Esophagus (tissue), 2 donors: ENCODE measurements around the gene TTLL12. TPM values are rescaled to one million over a fixed set of nuclear protein-coding genes. Genes with fewer than 3 reads are reported as not detected.

ENCODE experiments used
- H3K27ac ChIP-seq, 2 donors: one replicate each; pipeline ENCODE4 v1.5.1; 2013; ENCODE audit warnings: low read depth in 2 of 2, mild to moderate bottlenecking in 2 of 2, inconsistent platforms in 1 of 2, low read length in 1 of 2, moderate library complexity in 1 of 2
- H3K27me3 ChIP-seq, 2 donors: one replicate each; pipeline ENCODE4 v1.6.1; 2013; ENCODE audit warnings: low read length in 2 of 2, control low read depth in 1 of 2, mild to moderate bottlenecking in 1 of 2; ENCODE audit not compliant: insufficient read depth in 2 of 2, control insufficient read depth in 1 of 2
- H3K36me3 ChIP-seq, 2 donors: one replicate each; pipeline ENCODE4 v1.6.1; 2013; ENCODE audit warnings: low read length in 1 of 2; ENCODE audit not compliant: control insufficient read depth in 2 of 2, insufficient read depth in 2 of 2
- H3K4me1 ChIP-seq, 2 donors: one replicate each; pipeline ENCODE4 v1.6.1; 2013; ENCODE audit warnings: low read length in 1 of 2; ENCODE audit not compliant: control insufficient read depth in 2 of 2, insufficient read depth in 2 of 2
- H3K4me3 ChIP-seq, 2 donors: one replicate each; pipeline ENCODE4 v1.5.1; 2013; ENCODE audit warnings: low read length in 2 of 2, mild to moderate bottlenecking in 2 of 2, low read depth in 1 of 2, moderate library complexity in 1 of 2
- H3K9me3 ChIP-seq, 2 donors: one replicate each; pipeline ENCODE4 v1.6.1; 2013; ENCODE audit warnings: mild to moderate bottlenecking in 2 of 2, low read depth in 1 of 2, low read length in 1 of 2, moderate library complexity in 1 of 2; ENCODE audit not compliant: control insufficient read depth in 2 of 2, insufficient read depth in 1 of 2
- WGBS, 2 donors: extraction: QIAGEN DNeasy Blood & Tissue Kit; methylation state at CpG; one replicate each; pipeline ENCODE4 v1.1.7; 2013; 5-methylcytosine and 5-hydroxymethylcytosine counted together
- polyA plus RNA-seq, 2 donors: library from polyadenylated mRNA; stranded (reverse); fragments of 200-250 nt; gene quantifications; one replicate each; pipeline ENCODE4 v1.2.3, GENCODE V29; 2013
- donor health status: healthy with polysubstance abuse.
- donor health status: Bipolar disorder and iron deficiency.

Gene TTLL12
- polyA plus RNA-seq, 2 donors = 79.5 to 96.4 TPM

- Histone ChIP-seq H3K4me1 (no peaks in the 10 kb centered on the region), H3K27me3 (no peaks in the 10 kb centered on the region), H3K27ac (no peak overlapping the region), H3K36me3 (no peaks in the 10 kb centered on the region), H3K9me3 (no peaks in the 10 kb centered on the region), H3K4me3 (no peak overlapping the region)
- 76 to 80% methylated on average over 32 of the region's 32 CpGs for WGBS, 2 donors
Observed at GRCh38 chr22:43217285-43218030, 30.5 kb upstream of the TTLL12 start.

DNA sequence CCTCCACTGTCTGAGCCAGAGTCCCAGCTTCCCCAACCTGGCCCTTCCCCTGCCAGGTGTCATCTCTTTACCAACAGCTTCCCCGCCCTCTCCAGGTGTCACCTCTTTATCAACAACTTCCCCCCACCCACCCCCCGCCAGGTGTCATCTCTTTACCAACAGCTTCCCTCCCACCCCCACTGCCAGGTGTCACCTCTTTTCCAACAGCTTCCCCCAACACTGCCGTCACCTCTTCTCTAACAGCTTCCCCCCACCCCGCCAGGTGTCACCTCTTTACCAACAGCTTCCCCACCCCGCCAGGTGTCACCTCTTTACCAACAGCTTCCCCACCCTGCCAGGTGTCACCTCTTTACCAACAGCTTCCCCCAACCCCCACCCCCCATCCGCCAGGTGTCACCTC lies 29.8 kb upstream of the TTLL12 start:
- Histone ChIP-seq H3K9me3 (no peaks in the 10 kb centered on the region), H3K27me3 (no peaks in the 10 kb centered on the region), H3K27ac (no peak overlapping the region), H3K36me3 (no peaks in the 10 kb centered on the region), H3K4me3 (no peak overlapping the region), H3K4me1 (no peaks in the 10 kb centered on the region)
- 74 to 76% methylated on average over 6 of the region's 6 CpGs for whole genome bisulfite sequencing, 2 donors

DNA sequence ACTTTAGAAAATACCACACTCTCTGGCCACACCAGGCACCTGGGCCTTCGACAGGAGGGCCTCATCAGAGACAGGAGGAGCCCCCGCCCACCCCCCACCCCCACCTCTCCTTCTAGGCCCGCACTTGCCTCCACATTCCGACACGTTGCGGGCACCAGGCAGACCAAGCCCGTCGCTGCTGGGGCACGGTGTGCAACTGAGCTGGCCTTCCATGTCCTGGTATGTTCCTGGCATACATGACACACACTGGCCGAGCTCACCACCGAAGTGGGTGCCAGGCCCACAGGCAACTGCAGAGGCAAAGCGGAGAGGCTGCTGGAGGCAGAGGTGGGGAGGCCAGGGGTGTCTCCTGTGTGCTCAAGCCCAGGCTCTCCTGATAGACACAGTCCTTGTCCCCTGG lies 27.0 kb upstream of the TTLL12 start:
- 81 to 83% methylated on average over 12 of the region's 12 CpGs for WGBS, 2 donors
- Histone ChIP-seq H3K4me1 (no peaks in the 10 kb centered on the region), H3K9me3 (no peaks in the 10 kb centered on the region), H3K4me3 (no peak overlapping the region), H3K36me3 (no peaks in the 10 kb centered on the region), H3K27ac (no peak overlapping the region), H3K27me3 (no peaks in the 10 kb centered on the region)

DNA sequence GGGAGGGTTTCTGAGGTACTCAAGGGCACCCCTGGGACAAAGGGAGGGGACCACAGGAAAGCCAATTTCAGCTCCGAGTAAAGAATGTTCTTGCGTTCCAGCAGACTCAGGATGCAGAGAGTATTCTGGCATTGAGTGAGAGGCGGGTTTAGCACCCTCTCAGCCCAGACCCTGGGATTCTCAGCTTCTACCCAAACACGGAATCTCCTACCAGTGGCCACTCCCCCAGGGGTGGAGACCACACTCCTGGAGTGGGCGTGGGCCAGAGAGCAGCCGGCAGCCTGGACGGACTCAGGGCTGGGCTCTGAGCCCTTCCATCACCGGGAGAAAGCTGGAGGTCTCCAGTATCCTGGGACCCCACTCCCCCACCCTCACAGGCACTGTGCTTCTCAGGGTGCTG lies 26.1 kb upstream of the TTLL12 start:
- H3K36me3 ChIP-seq = no peaks in the 10 kb centered on the region
- no peaks in the 10 kb centered on the region for H3K4me1 ChIP-seq
- no peaks in the 10 kb centered on the region for H3K9me3 ChIP-seq
- no peak overlapping the region for H3K4me3 ChIP-seq
- no peaks in the 10 kb centered on the region for H3K27me3 ChIP-seq
- no peak overlapping the region for H3K27ac ChIP-seq
- WGBS, 2 donors = 33 to 35% methylated on average over 8 of the region's 8 CpGs

GRCh38 chr22:43212434-43212952 lies 25.6 kb upstream of the TTLL12 start:
- no peaks in the 10 kb centered on the region for H3K36me3 ChIP-seq
- no peak overlapping the region for H3K27ac ChIP-seq
- no peaks in the 10 kb centered on the region for H3K4me1 ChIP-seq
- no peaks in the 10 kb centered on the region for H3K27me3 ChIP-seq
- H3K9me3 ChIP-seq = no peaks in the 10 kb centered on the region
- H3K4me3 ChIP-seq = no peak overlapping the region
- 86 to 87% methylated on average over 22 to 23 of the region's 23 CpGs for WGBS, 2 donors

GRCh38 chr22:43211941-43212433 lies 25.1 kb upstream of the TTLL12 start:
- WGBS, 2 donors = 80 to 88% methylated on average over 13 of the region's 13 CpGs
- Histone ChIP-seq H3K9me3 (no peaks in the 10 kb centered on the region), H3K36me3 (no peaks in the 10 kb centered on the region), H3K27ac (no peak overlapping the region), H3K27me3 (no peaks in the 10 kb centered on the region), H3K4me3 (no peak overlapping the region), H3K4me1 (no peaks in the 10 kb centered on the region)

DNA sequence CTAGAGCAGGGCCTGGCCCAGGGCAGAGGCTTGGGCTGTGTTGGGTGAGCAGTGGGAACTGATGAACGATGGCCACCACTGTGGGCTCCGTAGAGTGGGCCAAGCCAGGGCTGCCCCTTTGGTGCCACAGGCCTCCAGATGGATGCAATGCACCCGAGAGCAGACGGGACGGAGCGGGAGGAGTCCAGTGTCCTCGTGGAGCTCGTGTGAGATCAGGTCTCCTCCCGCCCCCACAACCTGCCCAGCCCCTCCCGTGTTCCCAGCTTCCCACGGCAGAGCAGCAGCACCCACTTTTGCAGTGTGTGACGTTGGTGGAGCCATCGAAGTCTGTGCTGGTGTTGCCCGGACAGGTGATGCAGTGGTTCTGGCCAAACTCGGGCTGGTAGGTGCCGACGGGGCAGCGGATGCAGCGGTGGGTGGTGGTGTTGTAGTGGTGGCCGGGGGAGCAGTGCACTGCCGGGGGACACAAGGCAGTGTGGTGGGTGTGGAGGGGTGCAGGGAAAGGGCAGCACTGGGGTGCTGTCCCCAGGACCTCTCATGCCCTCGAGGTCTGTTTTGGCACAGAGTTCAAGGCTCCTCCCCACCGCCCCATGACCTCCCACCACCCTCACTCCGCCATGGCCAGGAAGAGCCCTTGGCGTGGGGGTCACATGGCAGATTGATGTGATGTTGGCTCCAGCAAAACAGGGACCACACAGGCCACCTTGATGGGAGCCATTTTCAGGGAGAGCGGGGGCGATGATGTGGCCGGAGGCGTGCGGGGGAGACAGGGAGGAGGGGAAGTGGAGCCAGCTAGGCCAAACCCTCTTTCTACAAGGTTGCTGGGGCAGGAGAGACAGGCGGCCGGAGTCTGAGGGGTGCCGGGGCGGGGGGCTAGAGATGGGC lies 23.9 kb upstream of the TTLL12 start:
- Histone ChIP-seq H3K27ac (no peak overlapping the region), H3K4me3 (no peak overlapping the region), H3K27me3 (no peaks in the 10 kb centered on the region), H3K9me3 (no peaks in the 10 kb centered on the region), H3K36me3 (no peaks in the 10 kb centered on the region), H3K4me1 (no peaks in the 10 kb centered on the region)
- WGBS, 2 donors = 86 to 87% methylated on average over 34 of the region's 34 CpGs

DNA sequence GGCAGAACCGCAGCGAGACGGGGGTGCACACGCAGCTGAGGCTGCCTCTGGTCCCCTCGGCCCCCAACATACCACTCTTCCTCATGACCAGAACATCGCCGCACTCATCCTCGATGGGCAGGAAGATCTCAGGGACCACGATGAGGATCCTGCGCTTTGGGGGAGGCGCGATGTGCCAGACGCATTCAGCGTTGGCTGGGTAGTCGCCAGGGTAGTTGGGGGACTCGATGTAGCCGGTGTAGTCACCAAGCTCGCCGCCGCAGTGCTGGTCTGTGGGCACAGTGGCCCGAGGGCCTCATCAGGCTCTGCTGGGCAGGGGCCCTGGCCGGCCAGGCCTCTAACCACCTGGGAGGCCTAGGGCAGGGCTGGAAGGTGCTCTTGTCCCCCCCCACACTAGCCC lies 23.0 kb upstream of the TTLL12 start:
- Histone ChIP-seq H3K36me3 (no peaks in the 10 kb centered on the region), H3K27ac (no peak overlapping the region), H3K27me3 (no peaks in the 10 kb centered on the region), H3K4me1 (no peaks in the 10 kb centered on the region), H3K4me3 (no peak overlapping the region), H3K9me3 (no peaks in the 10 kb centered on the region)
- 87 to 89% methylated on average over 21 to 22 of the region's 22 CpGs for WGBS, 2 donors

GRCh38 chr22:43209523-43209890 lies 22.6 kb upstream of the TTLL12 start:
- Histone ChIP-seq H3K4me1 (no peaks in the 10 kb centered on the region), H3K27ac (no peak overlapping the region), H3K4me3 (no peak overlapping the region), H3K9me3 (no peaks in the 10 kb centered on the region), H3K27me3 (no peaks in the 10 kb centered on the region), H3K36me3 (no peaks in the 10 kb centered on the region)
- WGBS, 2 donors = 89 to 94% methylated on average over 15 of the region's 15 CpGs
